Right ventricle myocardium superior (tissue), 1 donor: ENCODE results near the gene USP54. TPM values are rescaled to one million over a fixed set of nuclear protein-coding genes. Genes with fewer than 3 reads are reported as not detected.
"Not testable (repeated sequence)": the region's sequence is repeated elsewhere in the genome, so short reads cannot be mapped to it uniquely, and the experiment has no call there.

Source experiments
- ATAC-seq: fragments of 200-7000 bp; cut with Tn5 transposase; one replicate; pipeline ENCODE4 v1.9.1; 2020; ENCODE audit warnings: mild to moderate bottlenecking; ENCODE audit not compliant: poor library complexity
- DNase-seq: peaks from one replicate; pipeline ENCODE4 v3.0.0-alpha.2; 2020
- intact Hi-C: fragments of 100-400 bp; cut with DNase I; formaldehyde crosslinking; loops from one replicate; pipeline ENCODE4 v1.11.2; 2022
- long read RNA-seq: library from polyadenylated mRNA; unstranded; transcript quantifications from one replicate; pipeline ENCODE4 v2.0.0, GENCODE V29; 2021
- total RNA-seq: library from RNA; stranded (reverse); fragmentation: NEBNext Ultra II Directional; extraction: Animal tissue kit (Norgen Biotek cat#: 25700); gene quantifications from one replicate; pipeline ENCODE4 v1.2.1, GENCODE V29; 2021
- donor health status: DM: no; HTN: yes; CAD: no; lungs with severe emphysema.

USP54 gene
- 22.5 TPM for total RNA-seq
- long read RNA-seq, partial matches to known transcripts, result 3 of 4 reads
- long read RNA-seq, other reads (novel, unspliced or antisense), result 1 of 4 reads

GRCh38 chr10:73590881-73591799 is at the start of gene USP54:
Gene USP54 (minus strand): TSS chr10:73591342. CDS start chr10:73575658, 15,684 bp downstream.
- ATAC-seq (peak; percentile 66), DNase-seq (no peak)

GRCh38 chr10:73639286-73639685 is 48.1 kb upstream of the USP54 start:
- intact Hi-C loops, result no loop called here
- no peak for DNase-seq
- ATAC-seq, result no peak

More at GRCh38 chr10:73590881-73591799, at the start of gene USP54:
- intact Hi-C loops, result no loop called here

GRCh38 chr10:73635781-73636180 is 44.6 kb upstream of the USP54 start:
- intact Hi-C loops, result no loop called here
- ATAC-seq (no peak), DNase-seq (no peak)

GRCh38 chr10:73634421-73634820 is 43.3 kb upstream of the USP54 start:
- no peak for ATAC-seq

GRCh38 chr10:73629165-73629564 is 38.0 kb upstream of the USP54 start:
- DNase-seq (no peak), ATAC-seq (no peak)
- intact Hi-C loops, result no loop called here

More at GRCh38 chr10:73634421-73634820, 43.3 kb upstream of the USP54 start:
- DNase-seq, result no peak
- intact Hi-C loops, result no loop called here

- ATAC-seq, result no peak
- no peak for DNase-seq
- intact Hi-C loops, result no loop called here
These were observed 37.3 kb upstream of the USP54 start for GRCh38 chr10:73628405-73628804.

GRCh38 chr10:73627300-73627699 is 36.2 kb upstream of the USP54 start:
- no peak for DNase-seq
- no peak for ATAC-seq
- intact Hi-C loops, result no loop called here

GRCh38 chr10:73625884-73626752 is 35.0 kb upstream of the USP54 start:
- intact Hi-C loops, result no loop called here

GRCh38 chr10:73625004-73625883 is 34.1 kb upstream of the USP54 start:
- ATAC-seq, result peak; percentile 55
- DNase-seq, result peak; percentile 54
- intact Hi-C loops, result no loop called here

More at GRCh38 chr10:73625884-73626752, 35.0 kb upstream of the USP54 start:
- DNase-seq, result peak; percentile 96
- peak; percentile 98 for ATAC-seq

GRCh38 chr10:73623056-73623455 is 31.9 kb upstream of the USP54 start:
- ATAC-seq, result no peak
- no peak for DNase-seq
- intact Hi-C loops, result no loop called here

GRCh38 chr10:73620974-73621373 is 29.8 kb upstream of the USP54 start:
- DNase-seq, intact Hi-C loops, ATAC-seq: not testable (repeated sequence)

GRCh38 chr10:73617143-73617542 is 26.0 kb upstream of the USP54 start:
- DNase-seq, intact Hi-C loops, ATAC-seq: not testable (repeated sequence)

- DNase-seq (no peak), ATAC-seq (no peak)
- intact Hi-C loops, result no loop called here
These were observed 23.6 kb upstream of the USP54 start for GRCh38 chr10:73614720-73615119.

- ATAC-seq (no peak), DNase-seq (no peak)
These were observed 18.0 kb upstream of the USP54 start for GRCh38 chr10:73609116-73609515.

GRCh38 chr10:73601486-73601921 is 10.4 kb upstream of the USP54 start:
- ATAC-seq (no peak), DNase-seq (no peak)
- intact Hi-C loops, result no loop called here

More at GRCh38 chr10:73609116-73609515, 18.0 kb upstream of the USP54 start:
- intact Hi-C loops, result no loop called here

- intact Hi-C loops, result no loop called here
- no peak for ATAC-seq
These were observed 6.2 kb upstream of the USP54 start for GRCh38 chr10:73597346-73597745.

GRCh38 chr10:73593812-73594211 is 2.7 kb upstream of the USP54 start:
- intact Hi-C loops, result no loop called here
- ATAC-seq, result no peak
- no peak for DNase-seq

More at GRCh38 chr10:73597346-73597745, 6.2 kb upstream of the USP54 start:
- no peak for DNase-seq

- no peak for DNase-seq
- no peak for ATAC-seq
These were observed 2.0 kb upstream of the USP54 start for GRCh38 chr10:73593110-73593509.

More at GRCh38 chr10:73593110-73593509, 2.0 kb upstream of the USP54 start:
- intact Hi-C loops, result no loop called here
